ENCODE data around the gene LAPTM5.

LAPTM5 gene

DNA sequence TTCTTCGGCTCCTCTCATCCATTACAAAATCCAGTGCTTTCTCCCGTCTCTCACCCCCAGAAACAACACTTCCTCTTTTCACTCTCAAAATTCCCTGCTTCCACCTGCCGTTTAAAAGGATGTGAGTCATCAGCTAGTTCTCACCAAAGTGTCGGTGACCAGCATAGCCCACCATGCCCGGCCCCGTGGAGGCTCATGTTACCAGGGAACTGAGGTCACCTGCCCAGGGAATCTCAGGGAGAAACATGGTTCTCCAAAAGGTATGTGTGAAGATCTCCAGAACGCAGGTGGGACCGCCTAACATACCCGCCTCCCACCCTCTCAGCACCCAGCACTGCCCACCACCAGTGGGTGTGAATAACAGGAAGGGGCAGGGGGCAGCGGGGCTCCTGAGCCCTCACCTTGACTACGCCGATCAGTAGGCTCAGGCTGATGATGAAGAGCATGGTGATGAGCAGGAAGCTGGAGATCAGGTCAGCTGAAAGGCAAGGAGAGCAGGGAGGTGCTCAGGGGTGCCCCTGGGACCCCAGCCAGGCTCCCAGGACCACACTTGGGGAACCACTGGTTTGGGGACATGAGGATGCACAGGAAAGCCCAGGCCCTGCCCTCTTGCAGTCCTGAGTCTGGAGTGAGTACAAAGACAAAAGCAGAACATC is 16.2 kb downstream of the LAPTM5 start:
- DNase-seq, result peak; percentile 51

DNA sequence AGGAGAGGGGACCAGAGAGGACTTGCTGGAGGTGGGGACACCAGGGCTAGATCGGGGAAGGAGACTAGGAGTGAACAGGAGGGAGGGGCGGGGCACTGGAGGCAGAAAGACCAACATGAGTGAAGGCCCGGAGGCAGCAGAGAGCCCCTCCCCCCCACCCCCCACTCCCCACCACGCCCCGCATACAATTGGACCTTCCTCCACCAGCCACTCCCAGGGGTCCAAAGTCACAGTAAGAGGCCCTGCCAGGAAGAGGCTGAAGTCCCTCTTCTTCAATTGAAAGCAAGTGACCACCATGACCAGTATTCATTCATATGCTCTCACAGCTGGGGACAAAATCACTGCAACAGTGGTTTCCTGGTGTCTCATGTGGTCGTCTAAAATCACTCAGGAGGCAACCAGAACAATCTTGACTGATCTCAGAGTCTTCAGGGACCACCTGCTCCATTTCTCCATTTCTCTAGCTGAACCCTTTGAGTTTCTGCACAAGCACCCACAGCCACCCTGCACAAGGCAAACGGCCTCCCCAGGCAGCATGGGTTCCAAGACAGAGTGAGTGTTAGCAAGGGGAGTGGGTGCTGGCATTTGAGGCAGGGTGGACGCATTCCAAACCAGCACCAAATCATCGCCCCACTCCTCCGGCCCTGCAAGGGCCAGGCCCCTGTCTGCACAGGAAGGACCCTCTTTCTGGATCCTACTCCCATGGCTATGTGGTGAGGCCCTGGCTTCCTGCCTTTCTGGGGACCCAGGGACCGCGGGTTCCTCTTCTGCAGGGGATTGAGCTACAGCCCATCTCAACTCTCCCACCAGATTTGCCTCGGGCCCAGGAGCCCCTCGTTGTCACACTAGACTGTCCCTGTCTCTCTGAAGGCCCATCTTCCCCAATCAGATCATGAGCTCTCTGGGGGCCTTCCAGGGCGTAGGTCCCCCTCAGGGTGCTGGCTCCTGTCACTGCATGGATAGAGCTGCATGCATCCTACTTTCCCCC is 17.0 kb downstream of the LAPTM5 start:
- no peak for DNase-seq

DNA sequence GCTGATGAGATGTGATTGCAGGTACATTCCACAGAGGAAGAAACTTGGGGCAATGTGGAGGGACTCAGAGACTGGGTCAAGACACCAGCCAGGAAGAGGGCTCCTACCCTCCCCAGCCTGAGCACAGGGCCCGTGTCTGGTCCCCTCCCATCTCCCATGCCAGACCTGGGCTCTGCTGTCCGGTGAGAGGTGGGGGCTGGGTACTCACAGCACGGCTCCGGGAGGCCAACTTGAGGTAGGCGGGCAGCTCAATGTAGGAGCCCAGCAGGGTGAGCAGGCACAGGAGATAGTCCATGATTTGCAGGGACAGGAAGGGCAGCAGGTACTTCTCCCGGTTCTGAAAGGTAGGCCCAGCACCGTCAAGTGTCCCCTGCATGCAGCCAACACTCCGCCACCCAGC is 18.0 kb downstream of the LAPTM5 start:
- no peak for DNase-seq

DNA sequence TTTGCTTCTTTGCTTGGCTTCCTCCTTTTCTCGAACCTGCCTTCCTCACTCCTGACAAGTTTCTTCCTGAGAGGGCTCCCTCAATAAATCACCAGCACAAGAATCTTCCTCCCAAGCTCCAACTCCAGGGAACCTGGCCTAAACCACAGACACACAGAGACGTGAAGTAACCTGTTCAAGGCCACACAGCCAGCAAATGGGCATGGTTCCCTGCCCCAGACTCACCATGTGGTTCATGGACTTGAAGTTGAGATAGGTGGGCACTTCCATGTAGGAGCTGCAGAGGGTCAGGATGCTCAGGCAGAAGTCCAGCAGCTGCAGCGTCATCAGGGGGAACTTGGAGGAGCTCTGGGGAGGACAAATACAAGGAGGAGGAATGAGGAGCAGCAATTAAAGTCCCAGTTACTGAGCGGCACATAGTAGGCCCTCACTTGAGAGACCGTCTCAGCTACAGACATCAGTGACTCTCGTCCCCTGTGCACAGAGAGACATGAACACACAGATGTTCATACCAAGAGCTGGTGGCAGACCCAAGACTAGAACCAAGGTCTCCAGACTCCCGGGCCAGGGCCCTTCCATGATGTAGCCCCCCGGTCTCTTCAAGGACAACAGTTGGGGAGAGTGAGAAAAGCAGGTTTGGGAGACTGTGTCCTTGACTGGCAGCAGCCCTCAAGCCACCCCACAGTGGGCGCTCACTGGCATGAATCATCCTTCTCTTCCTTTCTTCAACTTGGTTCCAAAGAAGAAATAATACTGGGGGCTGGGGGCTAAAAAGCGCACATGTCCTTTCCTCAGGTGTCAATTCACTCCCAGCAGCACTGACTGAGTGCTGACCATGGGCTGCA is 18.6 kb downstream of the LAPTM5 start:
- no peak for DNase-seq

DNA sequence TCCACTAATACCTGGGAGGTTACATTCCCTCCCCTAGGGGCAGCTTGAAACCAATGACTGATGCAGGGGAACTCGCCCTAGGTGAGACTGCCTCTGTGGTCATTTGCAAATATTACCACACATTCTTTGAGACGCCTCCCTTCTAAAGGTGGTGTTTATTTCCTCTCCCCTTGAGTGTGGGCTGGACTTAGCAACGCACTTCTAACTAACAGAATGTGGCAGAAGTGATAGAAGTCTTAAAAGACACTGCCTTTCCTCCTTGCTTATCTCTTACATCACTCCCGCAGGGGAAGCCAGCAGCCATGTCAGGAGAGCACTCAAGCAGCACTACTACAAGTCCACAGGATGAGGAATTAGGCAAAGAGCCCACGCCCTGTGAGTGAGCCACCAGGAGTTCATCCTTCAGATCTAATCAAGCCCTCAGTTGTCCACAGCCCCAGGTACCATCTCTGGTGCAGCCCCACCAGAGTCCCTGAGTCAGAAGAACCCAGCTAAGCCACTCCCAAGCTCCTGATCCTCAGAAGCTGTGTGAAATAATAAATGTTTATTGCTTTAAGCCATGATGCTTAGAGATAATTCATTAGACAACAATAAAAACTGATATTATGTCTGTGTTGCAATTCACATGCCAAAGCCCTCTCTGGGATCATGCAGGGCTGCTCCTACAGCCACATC is 19.4 kb downstream of the LAPTM5 start:
- DNase-seq, result no peak

GRCh38 chr1:30737357-30738039 is 20.1 kb downstream of the LAPTM5 start:
- no peak for DNase-seq

- no peak for DNase-seq
Measured at GRCh38 chr1:30735668-30736498, 21.7 kb downstream of the LAPTM5 start.

DNA sequence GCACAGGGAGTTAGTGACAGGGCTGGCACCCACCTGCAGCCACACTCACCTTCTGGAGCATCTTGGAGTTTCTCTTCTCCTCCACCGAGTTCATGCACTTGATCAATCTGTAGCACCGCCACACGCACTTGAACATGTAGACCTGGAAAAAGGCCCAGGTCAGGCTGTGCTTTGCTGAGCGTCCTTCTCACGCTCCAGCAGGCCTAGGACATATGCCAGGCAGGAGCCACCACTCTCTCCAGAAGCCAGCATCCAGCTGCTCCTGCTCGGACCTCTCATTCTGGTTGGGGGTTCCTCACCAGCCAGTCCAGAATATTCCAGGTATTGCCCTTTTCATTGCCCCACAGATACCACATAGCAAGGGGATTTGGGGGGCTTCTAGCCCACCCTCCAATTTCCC is 22.4 kb downstream of the LAPTM5 start:
- DNase-seq, result no peak

- no peak for DNase-seq
Measured at GRCh38 chr1:30734580-30734979, 23.0 kb downstream of the LAPTM5 start.

DNA sequence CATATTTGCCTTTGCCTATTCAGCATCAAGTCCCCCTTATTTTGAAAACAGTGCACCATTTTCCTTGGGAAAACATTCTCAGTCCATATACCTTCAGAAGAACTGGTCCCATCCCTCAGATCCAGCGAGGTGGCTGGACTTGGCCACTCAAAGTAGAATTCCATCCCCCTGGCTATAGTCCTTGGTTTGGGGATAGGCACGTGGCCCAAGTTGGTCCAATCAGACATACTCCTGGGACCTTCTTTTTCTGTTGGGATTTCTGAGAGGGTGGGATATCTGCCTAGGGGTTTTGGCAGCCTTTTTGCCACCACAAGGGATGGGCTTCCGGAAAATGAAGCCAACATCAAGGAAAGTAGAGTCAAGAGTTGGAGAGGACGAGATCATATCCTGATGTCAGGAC is 23.5 kb downstream of the LAPTM5 start:
- no peak for DNase-seq

- DNase-seq, result no peak
Measured at GRCh38 chr1:30733493-30733892, 24.1 kb downstream of the LAPTM5 start.

DNA sequence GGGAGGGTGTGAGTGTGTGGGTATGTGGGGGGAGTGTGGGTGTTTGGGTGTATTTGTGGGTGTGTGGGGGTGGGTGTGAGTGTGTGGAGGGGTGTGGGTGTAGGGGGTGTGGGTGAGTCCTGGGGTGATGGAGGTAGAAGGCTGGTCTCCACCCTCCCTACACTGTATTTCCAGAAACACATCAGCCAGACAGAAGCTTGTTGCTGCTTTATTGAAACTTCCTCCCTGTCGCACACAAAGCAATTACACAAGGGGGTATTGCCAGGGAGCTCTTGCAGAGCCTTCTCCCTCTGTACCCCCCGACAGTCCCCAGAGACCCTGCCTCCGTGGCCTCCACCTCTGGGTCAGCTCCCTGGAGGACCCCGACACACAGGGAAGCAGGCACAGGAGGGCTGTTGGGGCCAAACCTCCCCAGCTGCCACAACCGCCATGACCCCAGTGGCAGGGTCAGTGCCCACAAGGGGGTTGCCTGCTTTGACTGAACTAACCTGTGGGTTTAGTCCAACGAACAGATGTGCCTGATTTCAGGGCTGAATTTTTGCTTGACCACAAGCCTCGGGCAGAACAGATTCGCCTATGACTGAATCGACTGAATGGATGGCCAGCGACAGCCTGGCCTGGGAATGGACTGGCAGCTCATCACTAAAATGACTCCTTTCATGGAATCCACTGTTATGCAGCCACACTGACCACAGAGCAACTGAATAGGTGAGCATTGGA is 25.1 kb downstream of the LAPTM5 start:
- no peak for DNase-seq

- no peak for DNase-seq
Measured at GRCh38 chr1:30731806-30732276, 25.7 kb downstream of the LAPTM5 start.

DNA sequence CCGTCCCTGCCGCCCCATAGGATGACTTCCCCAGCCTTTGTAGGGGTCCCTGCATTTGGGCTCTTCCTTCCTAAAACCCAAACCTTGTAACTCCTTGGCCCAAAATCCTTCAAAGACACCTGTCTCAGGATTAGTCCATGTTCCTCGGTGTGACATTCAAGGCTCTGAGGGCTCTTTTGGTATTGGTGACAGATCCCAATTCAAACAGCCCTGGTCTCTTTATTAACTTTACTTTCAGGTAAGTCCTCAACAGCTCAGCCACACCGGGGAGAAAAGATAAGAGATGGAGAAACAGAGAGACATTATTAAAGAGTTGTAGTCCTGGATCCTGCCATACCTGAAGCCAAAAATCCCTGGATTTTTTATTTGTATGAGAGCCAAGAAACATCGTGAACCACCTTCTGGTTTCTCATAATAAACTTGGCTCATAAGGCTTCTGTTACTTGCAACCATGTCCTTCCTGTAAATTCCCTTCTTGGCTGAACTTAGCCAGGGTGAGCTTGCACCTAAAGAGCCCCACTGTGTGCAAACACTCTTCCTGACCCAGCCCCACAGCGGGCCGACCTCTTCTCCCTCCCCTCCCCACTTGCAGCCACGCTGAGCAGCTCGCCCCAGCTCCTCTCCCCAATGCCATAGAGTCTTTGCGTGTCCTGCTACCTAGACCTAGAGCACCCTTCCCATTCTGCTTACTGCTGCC is 26.3 kb downstream of the LAPTM5 start:
- no peak for DNase-seq

DNA sequence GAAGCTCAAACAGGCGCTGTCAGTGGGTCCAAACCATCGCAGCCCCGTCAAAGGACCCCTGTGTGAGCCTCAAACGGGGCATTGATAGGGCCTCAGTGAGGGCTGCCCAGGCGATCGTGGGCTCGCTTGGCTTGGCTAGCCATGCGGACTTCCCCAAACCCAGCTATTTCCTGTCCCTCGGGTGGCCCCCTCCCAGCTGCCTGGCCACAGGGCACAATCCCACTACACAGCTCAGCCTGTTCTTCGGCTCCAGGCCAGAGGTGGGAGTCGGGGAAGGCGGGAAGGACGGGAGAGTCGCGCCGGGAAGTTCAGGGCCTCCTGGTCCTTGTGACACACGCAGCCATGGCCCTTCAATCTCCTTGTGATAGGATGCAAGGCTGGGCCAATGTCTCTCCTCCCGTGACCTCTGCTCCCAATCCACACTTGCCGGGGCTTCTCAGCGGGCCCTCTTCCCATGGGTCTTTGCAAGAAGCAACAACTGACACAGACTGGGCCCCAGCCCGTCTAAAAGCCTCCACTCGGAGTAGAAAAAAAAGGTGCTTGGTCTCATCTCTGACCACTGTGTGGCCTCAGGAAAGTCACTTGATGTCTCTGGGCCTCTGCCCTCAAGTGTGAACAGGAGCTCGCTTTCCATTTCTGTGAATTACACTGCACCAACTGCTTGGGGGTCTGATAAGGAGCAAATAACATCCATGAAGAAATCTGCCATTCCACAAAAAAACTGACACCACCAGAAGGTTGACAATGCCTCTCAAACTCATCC is 27.0 kb downstream of the LAPTM5 start:
- DNase-seq, result no peak

GRCh38 chr1:30729901-30730300 is 27.7 kb downstream of the LAPTM5 start:
- no peak for DNase-seq

GRCh38 chr1:30728832-30729638 is 28.5 kb downstream of the LAPTM5 start:
- no peak for DNase-seq

DNA sequence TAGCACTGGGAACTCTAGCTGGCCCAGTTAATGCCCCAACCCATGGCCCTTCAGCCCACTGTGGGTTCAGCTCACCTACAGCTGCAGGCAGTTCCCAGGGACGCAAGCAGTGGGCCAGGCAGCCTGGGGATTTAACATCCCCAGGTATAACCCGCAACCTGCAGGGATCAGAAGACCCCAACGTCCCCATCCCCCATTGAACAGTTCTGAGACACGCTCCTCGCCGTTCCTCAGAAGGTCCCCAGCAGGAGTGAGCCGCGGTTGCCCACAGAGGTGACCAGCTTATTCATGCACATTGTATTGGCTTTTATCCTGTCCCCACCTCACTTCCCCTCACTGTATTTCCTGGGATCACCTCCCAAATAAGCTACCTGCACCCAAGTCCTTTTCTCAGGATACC is 29.2 kb downstream of the LAPTM5 start:
- DNase-seq, result no peak

Measured in 8988T (cell line).